ENCODE measurements around the gene RASD2. TPM values are rescaled to one million over a fixed set of nuclear protein-coding genes. Genes with fewer than 3 reads are reported as not detected.

RASD2 gene
- total RNA-seq, 1 experiment from 2014 or later: not detected

DNA sequence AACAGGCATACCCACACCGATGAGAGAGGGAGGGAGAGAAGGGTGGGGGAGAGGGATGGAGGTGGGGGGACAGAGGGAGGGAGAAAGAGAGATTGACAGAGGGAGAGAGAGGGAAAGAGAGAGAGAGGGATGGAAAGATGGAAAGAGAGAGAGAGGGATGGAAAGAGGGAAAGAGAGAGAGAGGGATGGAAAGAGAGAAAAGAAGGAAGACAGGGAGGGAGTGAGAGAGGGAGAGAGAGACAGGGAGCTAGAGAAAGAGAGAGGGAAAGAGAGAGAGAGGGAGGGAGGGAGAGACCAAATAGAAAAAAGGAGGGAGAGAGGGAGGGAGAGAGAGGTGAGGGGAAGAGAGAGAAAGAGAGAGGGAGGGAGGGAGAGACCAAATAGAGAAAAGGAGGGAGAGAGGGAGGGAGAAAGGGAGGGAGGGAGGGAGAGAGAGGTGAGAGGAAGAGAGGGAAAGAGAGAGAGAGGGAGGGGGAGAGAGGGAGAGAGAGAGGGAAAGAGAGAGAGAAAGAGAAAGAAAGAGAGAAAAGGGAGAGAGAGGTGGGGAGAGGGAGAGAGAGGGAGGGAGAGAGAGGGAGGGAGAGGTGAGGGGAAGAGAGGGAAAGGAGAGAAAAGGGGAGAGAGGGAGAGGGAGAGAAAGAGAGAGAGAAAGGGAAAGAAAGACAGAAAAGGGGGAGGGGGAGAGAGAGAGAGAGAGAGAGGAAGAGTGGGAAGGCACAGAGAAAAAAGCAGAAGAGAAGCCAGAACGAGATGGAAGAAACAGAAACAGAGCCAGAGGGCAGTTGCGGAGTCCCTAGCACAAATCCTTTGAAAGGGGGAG lies 52.6 kb downstream of the RASD2 start:
- in situ Hi-C loops (cut with HindIII; ENCODE audit: low sequenced_read_pairs): no loop called here
- DNase-seq (ENCODE audit: low spot score): no peak

- no peak for DNase-seq (ENCODE audit: low spot score)
- in situ Hi-C loops (cut with HindIII; ENCODE audit: low sequenced_read_pairs): no loop called here
Observed at GRCh38 chr22:35593891-35594470, 53.4 kb downstream of the RASD2 start.

GRCh38 chr22:35594686-35595085 lies 54.1 kb downstream of the RASD2 start:
- DNase-seq (ENCODE audit: low spot score): no peak
- in situ Hi-C loops (cut with HindIII; ENCODE audit: low sequenced_read_pairs): no loop called here

GRCh38 chr22:35596821-35597220 lies 56.2 kb downstream of the RASD2 start:
- in situ Hi-C loops (cut with HindIII; ENCODE audit: low sequenced_read_pairs): no loop called here

GRCh38 chr22:35597692-35598395 lies 57.2 kb downstream of the RASD2 start:
- DNase-seq (ENCODE audit: low spot score): no peak
- in situ Hi-C loops (cut with HindIII; ENCODE audit: low sequenced_read_pairs): no loop called here

More at GRCh38 chr22:35596821-35597220, 56.2 kb downstream of the RASD2 start:
- DNase-seq (ENCODE audit: low spot score): no peak

DNA sequence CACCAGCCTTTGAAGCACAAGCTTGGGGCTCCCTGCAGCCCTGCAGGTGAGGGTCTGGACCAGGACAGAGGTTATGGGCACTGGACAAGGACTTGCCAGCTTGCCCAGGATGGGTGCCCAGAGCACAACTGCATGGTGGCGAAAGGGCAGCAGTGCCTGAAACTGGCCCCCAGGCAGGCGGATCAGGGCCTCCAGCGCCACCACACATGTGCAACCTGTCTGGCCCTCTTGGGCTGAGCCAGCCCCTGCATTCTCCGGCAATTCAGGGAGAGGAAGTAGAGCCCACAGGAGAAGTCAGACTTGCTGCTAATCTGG lies 57.7 kb downstream of the RASD2 start:
- no peak for DNase-seq (ENCODE audit: low spot score)
- in situ Hi-C loops (cut with HindIII; ENCODE audit: low sequenced_read_pairs): no loop called here

DNA sequence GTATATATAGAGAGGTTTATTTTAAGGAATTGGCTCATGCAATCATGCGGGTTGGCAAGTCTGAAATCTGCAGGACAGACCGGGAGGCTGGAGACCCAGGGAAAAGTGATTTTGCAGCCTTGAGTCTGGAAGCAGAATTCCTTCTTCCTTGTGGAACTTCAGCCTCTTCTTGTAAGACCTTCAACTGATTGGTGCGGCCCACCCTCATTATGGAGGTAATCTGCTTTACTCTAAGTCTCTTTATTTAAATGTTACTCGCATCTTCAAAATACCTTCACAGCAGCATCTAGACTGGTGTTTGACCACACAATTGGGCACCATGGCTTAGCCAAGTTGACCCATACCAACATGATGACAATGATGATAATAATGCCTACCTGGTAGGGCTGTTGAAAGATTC lies 58.7 kb downstream of the RASD2 start:
- no peak for DNase-seq (ENCODE audit: low spot score)
- in situ Hi-C loops (cut with HindIII; ENCODE audit: low sequenced_read_pairs): no loop called here

- in situ Hi-C loops (cut with HindIII; ENCODE audit: low sequenced_read_pairs): no loop called here
- DNase-seq (ENCODE audit: low spot score): no peak
Observed at GRCh38 chr22:35600476-35600875, 59.8 kb downstream of the RASD2 start.

DNA sequence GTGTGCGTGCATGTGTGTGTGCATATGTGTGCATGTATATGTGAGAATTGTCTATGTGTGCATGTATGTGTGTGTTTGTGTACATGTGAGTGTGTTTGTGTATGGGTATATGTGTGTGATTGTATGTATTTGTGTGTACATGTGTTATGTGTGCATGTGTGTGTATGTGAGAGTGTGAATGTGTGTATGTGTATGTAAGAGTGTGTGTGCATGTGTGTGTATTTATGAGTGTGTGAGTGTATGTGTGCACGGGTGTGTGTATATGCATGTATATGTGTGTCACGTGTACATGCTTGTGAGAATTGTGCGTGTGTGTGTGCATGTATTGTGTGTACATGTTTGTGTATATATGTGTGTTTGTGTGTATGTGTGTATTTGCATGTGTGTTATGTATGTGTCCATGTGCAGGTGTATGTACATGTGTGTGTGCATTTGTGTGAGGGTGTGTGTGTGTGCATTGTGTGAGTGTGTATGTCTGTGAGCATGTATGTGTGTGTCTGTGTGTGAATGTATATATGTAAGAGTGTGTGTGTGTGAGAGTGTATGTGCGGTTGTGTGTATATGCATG lies 60.5 kb downstream of the RASD2 start:
- DNase-seq (ENCODE audit: low spot score): no peak
- in situ Hi-C loops (cut with HindIII; ENCODE audit: low sequenced_read_pairs): no loop called here

DNA sequence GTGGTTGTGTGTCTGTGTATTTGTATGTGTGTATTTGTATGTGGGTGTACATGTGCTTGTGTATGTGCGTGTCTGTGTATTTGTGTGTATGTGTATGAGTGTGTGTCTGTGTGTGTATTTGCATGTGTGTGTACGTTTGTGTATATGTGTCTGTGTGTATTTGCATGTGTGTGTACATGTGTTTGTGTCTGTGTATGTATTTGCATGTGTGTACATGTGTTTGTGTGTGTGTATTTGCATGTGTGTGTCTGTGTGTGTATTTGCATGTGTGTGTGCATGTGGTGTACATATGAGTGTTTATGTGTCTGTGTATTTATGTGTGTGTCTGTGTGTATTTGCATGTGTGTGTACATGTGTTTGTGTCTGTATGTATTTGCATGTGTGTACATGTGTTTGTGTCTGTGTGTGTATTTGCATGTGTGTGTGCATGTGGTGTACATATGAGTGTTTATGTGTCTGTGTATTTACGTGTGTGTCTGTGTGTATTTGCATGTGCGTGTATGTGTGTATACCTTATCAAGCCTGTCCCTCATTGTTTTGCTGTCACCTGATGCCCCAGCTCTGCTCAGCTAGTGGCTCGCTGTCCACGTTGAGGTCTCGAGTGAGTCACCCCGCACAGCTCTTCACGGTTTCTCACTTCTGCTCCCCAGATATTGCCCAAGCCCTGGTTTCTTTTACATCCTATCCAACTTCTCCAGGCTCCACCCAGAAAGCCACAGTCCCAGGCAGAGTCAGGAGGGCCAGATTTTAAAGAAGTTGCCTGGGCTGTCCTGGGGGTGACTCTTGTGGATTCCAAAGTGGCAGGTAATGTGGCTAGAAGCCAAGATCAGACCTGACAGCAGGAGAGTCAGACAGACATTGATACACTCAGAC lies 61.3 kb downstream of the RASD2 start:
- DNase-seq (ENCODE audit: low spot score): no peak
- in situ Hi-C loops (cut with HindIII; ENCODE audit: low sequenced_read_pairs): no loop called here

Other genes with a start within 250 kb of the RASD2 start
- gene TOM1, start 240.9 kb upstream of the RASD2 start, total RNA-seq (2014; rRNA removed; shearing (Covaris generic)): 43.7 and 47.5 TPM in 2 replicates
- gene HMOX1, start 159.7 kb upstream of the RASD2 start, total RNA-seq (2014; rRNA removed; shearing (Covaris generic)): 63.1 and 71.6 TPM in 2 replicates
- 131 and 200 TPM in 2 replicates for gene MCM5, start 140.7 kb upstream of the RASD2 start, total RNA-seq (2014; rRNA removed; shearing (Covaris generic))
- gene MB, start 76.5 kb downstream of the RASD2 start, total RNA-seq (2014; rRNA removed; shearing (Covaris generic)): not detected in 2 replicates
- gene APOL6, start 107.6 kb downstream of the RASD2 start, total RNA-seq (2014; rRNA removed; shearing (Covaris generic)): 0.03 and 0.12 TPM in 2 replicates
- gene APOL5, start 177.0 kb downstream of the RASD2 start, total RNA-seq (2014; rRNA removed; shearing (Covaris generic)): not detected in 2 replicates

Measured in G401 (cell line).